Upper lobe of left lung (tissue), 4 donors: ENCODE results near the gene PRICKLE2.

ENCODE experiments used
- CTCF ChIP-seq, 6 experiments: fragments of 450-650 bp in 4 of 6; fragments of 200-600 bp in 2 of 6; sonication (generic) in 2 of 6; IDR thresholded peaks; one replicate each; pipeline ENCODE4 v1.5.1; 2016 to 2019; ENCODE audit warnings: antibody characterized with exemption in 6 of 6
- POLR2AphosphoS5 ChIP-seq, 2 donors: sonication (generic); formaldehyde crosslinking; IDR thresholded peaks; one replicate each; pipeline ENCODE4 v1.5.1; 2017; ENCODE audit warnings: antibody characterized with exemption in 2 of 2

- TF ChIP-seq CTCF (IDR thresholded peaks at IDR 0.05) (no peak), POLR2AphosphoS5 (IDR thresholded peaks at IDR 0.05) (no peak)
Observed at GRCh38 chr3:64074060-64074459, 151.2 kb downstream of the PRICKLE2 start.
